Measurements from ENCODE around the gene KIF1B. TPM values are rescaled to one million over a fixed set of nuclear protein-coding genes. Genes with fewer than 3 reads are reported as not detected.
A peak's percentile ranks its signal among the peaks of the same experiment; 100 is the strongest.
"Not testable (repeated sequence)": the region's sequence is repeated elsewhere in the genome, so short reads cannot be mapped to it uniquely, and the experiment has no call there.

KIF1B gene
- total RNA-seq, 1 donor from 2014 or later = 42.1 TPM

GRCh38 chr1:10189659-10190058 is 20.7 kb upstream of the KIF1B start:
- no peak for DNase-seq (ENCODE audit: extremely low read depth, low read depth, low spot score)

GRCh38 chr1:10192263-10192662 is 18.1 kb upstream of the KIF1B start:
- no peak for DNase-seq (ENCODE audit: extremely low read depth, low read depth, low spot score)

DNA sequence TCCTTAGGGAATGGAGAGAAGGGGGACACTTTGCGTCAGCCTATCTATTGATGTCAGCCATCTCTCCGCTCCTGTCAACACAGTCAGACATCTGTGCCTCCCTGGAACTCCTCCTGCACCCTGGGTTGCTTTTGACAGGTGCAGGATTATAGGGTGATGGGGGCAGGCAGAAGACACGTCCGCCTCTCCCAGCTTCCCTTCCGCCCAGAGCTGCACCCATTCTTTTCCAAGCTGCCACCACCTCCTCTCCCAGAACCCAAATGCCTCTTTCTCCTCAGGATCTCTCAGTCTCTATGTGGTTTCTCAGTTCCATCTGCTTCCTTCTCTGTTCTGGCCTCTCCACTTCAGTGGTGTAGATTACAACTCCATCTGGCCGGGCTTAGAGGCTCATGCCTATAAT is 17.1 kb upstream of the KIF1B start:
- DNase-seq (ENCODE audit: extremely low read depth, low read depth, low spot score) = no peak

GRCh38 chr1:10195570-10195969 is 14.8 kb upstream of the KIF1B start:
- no peak for DNase-seq (ENCODE audit: extremely low read depth, low read depth, low spot score)

GRCh38 chr1:10196976-10197375 is 13.4 kb upstream of the KIF1B start:
- no peak for DNase-seq (ENCODE audit: extremely low read depth, low read depth, low spot score)

DNA sequence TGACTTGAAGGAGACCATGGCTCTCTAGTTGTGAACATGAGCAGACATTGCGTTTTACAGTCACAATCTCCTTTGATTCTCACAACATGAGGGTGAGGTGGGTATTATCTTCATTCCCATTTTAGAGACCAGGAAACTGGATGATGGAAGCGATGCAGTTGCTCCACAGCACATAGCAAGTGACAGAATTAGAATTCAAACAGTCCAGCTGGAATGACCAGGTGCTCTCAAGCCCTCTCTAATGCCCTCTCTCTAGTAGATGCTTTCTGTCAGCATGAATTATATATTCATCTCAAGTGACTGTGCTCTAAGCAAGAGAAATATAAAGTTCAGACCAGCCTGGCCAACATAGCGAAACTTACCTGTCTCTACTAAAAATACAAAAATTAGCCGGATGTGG is 9.8 kb upstream of the KIF1B start:
- no peak for DNase-seq (ENCODE audit: extremely low read depth, low read depth, low spot score)

DNA sequence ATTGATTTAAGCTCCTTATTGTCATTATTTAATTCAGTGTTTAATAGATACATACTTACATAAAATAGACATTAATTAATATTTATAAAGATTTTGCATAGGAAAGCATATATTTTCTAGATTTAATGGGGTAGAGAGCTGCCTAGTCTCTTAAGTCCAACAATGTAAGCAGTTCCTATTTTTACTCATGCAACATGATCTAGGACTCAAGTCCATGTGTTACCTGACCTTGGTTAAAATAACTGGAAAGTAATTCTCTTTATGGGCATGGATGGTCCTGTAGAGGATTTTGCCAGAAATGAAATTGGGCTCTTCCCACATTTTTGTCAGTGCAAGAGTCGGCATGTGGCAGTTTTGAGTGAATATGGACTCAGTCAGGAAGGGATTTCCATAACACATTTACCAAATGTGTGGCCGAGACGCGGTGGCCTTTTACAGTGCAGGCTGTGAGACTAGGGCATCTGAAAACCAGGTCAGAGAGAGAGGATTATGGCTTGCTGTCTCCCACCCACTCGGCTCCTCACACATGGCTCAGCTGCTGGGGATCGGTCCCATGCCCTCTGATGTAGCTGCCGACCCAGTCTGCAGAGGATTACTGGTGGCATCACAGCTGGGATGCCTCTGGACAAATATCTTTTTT is 6.2 kb upstream of the KIF1B start:
- no peak for DNase-seq (ENCODE audit: extremely low read depth, low read depth, low spot score)

DNA sequence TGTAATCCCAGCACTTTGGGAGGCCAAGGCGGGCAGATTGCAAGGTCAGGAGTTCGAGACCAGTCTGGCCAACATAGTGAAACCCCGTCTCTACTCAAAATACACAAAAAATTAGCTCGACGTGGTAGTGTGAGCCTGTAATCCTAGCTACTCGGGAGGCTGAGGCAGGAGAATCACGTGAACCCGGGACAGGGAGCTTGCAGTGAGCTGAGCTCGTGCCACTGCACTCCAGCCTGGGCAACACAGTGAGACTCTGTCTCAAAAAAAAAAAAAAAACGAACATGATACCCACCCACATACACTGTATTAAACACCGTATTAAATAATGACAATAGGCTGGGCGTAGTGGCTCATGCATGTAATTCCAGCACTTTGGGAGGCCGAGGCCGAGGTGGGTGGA is 5.2 kb upstream of the KIF1B start:
- DNase-seq (ENCODE audit: extremely low read depth, low read depth, low spot score) = not testable (repeated sequence)

DNA sequence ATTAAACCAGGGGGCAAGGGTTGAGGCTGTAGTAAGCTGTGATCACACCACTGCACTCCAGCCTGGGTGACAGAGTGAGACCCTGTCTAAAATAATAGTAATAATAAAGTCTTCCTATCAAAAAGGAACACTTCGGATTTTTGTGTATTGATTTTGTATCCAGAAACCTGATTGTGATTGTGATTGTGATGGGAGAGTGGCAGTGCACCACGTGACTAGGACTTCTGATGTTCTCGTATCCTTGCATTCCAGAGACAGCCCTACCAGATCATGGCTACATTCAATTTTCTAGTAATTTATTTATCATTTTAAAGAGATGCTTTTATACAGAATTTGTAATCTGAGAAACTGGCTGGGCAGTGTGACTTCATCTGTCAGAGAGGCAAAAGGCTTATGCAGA is 2.6 kb upstream of the KIF1B start:
- DNase-seq (ENCODE audit: extremely low read depth, low read depth, low spot score) = no peak

GRCh38 chr1:10208537-10208936 is 1.8 kb upstream of the KIF1B start:
- no peak for DNase-seq (ENCODE audit: extremely low read depth, low read depth, low spot score)

- no peak for DNase-seq (ENCODE audit: extremely low read depth, low read depth, low spot score)
These were observed 823 bp upstream of the KIF1B start for GRCh38 chr1:10209590-10209904.

GRCh38 chr1:10210841-10211804 is 753 bp downstream of the KIF1B start:
- peak; percentile 78 for DNase-seq (ENCODE audit: extremely low read depth, low read depth, low spot score)

DNA sequence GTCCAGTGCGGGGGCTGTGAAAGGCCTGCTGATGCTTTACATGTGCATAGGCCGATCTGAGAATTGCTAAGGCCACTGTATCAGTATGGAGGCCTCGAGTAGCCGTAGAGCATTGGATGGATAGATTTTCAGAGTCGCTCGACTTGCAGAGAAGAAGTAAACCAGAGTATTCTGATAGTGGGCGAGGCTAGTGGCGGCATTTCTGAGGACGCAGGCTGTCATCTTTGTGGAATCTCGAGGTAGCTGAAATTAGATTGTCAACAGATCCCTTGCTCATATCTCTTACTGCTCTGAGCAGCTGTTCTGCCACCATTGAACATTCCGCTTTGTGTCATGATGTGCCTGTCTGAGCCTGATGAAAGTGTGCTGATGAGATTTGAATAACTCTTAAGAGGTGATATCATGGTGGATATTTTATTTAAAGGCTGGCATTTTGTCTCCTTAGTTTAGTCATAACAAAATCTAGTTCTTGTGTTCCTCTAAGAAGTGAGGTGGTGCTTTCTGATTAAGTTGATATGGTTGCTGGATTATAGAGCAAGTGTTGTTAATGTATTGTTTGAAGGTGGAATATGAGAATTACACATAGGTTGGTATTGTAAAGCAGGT is 1.5 kb downstream of the KIF1B start:
- DNase-seq (ENCODE audit: extremely low read depth, low read depth, low spot score) = no peak

DNA sequence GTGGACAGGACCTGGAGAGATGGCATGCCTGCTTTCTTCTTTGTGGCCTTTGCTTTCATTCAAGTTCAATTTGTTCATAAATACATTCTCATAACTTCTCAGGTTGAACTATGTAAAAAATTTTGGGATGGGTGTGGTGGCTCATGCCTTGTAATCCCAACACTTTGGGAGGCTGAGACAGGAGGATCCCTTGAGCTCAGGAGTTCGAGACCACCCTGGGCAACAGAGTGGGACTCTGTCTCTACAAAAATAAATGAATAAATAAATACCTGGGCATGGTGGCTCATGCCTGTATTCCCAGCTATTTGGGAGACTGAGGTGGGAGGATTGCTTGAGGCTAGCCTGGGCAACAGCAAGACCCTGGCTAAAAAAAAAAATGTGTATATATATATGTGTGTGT is 2.1 kb downstream of the KIF1B start:
- no peak for DNase-seq (ENCODE audit: extremely low read depth, low read depth, low spot score)

DNA sequence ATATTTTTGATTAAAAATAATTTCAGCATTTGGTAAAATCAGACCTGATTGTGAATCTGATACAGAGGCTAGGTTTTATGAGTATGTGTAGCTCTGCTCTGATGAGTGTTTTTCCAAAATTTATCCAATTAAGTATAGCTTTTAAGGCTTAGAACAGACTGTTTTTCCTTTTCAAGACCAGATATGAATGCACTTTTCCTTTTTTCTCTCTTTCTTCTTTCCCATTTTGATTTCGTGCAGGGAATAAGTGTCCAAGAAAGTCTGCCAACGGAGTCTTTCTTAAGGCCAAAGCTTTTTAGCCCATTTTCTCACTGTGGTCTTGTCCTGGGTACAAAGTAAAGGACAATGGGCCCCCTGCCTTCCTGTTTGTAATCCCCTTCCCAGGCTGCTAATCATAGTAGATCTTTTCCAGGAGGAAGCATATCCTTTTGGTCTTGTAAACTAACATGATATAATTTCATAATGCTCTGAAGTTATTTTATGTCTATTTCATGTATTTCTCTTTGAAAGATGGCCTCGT is 2.9 kb downstream of the KIF1B start:
- DNase-seq (ENCODE audit: extremely low read depth, low read depth, low spot score) = no peak

DNA sequence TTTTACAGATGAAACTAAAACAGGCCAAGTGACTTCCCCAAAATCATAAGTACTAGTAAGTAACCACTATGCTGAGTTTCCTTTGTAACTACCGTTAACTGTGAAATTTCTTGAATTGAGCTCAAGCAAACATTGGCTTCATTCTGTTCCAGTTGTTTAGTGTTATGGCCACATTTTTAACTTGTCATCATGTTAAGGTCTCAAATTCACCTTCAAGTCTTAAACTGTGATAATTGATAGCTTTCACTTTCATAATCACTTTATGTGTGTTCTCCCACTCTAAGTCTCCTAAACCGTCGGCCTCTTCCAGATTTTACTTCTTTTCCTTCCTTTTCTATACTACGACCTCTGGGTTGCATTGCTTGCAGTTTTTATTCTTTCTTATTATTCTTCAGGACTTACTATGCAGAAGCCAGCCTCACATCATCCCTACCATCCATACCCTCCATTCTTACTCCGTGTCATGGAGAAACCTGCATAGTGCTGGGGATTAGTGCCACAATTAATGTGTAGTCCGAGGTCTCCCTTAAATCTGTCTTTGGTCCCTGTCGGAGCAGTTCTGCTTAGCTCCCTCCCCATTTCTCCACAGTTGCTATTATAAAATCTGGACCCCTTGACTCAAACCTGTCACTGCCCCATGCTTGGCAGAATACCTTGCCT is 5.8 kb downstream of the KIF1B start:
- DNase-seq (ENCODE audit: extremely low read depth, low read depth, low spot score) = no peak

DNA sequence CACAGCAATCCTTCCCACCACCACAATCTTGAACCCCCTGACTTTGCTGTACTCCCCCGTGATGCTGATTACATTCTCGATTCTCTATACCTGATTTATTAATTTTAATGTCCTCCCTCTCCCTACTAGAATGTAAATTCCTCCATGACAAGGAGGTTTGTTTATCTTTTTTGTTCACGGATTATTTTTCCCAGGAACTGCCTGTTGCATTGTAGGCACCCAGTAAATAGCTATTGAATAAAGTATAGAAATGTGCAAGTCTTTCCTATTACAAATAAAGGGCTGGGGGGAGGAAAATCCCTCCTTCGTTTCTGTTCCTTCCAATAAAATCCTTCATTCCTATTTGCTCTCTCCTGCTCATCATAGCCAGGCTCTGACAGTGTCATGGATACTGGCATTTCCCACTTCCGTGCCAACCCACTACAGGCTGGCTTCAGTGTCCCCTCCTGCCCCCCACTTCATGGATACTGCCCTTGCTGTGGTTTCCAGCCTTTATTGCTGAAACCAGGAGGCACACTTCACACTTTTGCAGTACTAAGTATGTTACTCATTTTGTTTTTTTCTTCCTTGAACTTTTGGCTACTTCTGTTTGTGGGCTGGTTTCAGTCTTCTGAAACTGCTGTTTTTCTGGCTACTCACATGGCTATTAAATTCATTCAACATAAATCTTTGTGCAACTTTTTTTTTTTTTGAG is 7.5 kb downstream of the KIF1B start:
- DNase-seq (ENCODE audit: extremely low read depth, low read depth, low spot score) = no peak

- DNase-seq (ENCODE audit: extremely low read depth, low read depth, low spot score) = no peak
These were observed 9.8 kb downstream of the KIF1B start for GRCh38 chr1:10220200-10220599.

DNA sequence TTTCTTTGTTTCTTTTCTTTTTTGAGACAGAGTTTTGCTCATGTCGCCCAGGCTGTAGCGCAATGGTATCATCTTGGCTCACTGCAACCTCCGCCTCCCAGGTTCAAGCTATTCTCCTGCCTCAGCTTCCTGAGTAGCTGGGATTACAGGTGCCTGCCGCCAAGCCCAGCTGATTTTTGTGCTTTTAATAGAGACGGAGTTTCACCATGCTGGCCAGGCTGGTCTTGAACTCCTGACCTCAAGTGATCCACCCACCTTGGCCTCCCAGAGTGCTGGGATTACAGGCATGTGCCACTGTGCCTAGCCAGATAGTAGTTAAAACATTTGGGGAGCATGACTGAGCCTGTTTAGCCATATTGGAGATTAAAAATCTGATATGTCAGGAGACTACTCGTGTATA is 10.3 kb downstream of the KIF1B start:
- not testable (repeated sequence) for DNase-seq (ENCODE audit: extremely low read depth, low read depth, low spot score)

- DNase-seq (ENCODE audit: extremely low read depth, low read depth, low spot score) = no peak
These were observed 15.2 kb downstream of the KIF1B start for GRCh38 chr1:10225573-10225972.

- DNase-seq (ENCODE audit: extremely low read depth, low read depth, low spot score) = no peak
These were observed 18.2 kb downstream of the KIF1B start for GRCh38 chr1:10228528-10228927.
